Vagina (tissue), 2 donors: ENCODE data around the gene RNF213. TPM values are rescaled to one million over a fixed set of nuclear protein-coding genes. Genes with fewer than 3 reads are reported as not detected.

Experiments
- DNase-seq, 2 donors: peaks; one replicate each; pipeline ENCODE4 v3.0.0-alpha.2; 2017; ENCODE audit errors: extremely low spot score in 2 of 2
- H3K27ac ChIP-seq: fragments of 200-600 bp; sonication (generic); one replicate; pipeline ENCODE4 v1.5.1; 2019
- H3K27me3 ChIP-seq: fragments of 200-600 bp; sonication (generic); one replicate; pipeline ENCODE4 v1.5.1; 2019
- H3K36me3 ChIP-seq, 2 donors: fragments of 200-600 bp; sonication (generic); one replicate each; pipeline ENCODE4 v1.5.1; 2017 to 2019
- H3K4me1 ChIP-seq: fragments of 200-600 bp; sonication (generic); one replicate; pipeline ENCODE4 v1.5.1; 2019
- H3K4me3 ChIP-seq, 2 donors: fragments of 200-600 bp; sonication (generic); 1 replicate in 1 of 2; 2 replicates in 1 of 2; pipeline ENCODE4 v1.5.1; 2016 to 2019
- H3K9me3 ChIP-seq: fragments of 200-600 bp; sonication (generic); one replicate; pipeline ENCODE4 v1.5.1; 2019
- POLR2A ChIP-seq, 2 donors: fragments of 450-650 bp; IDR thresholded peaks; one replicate each; pipeline ENCODE4 v1.6.1; 2017; ENCODE audit warnings: antibody characterized with exemption in 2 of 2, mild to moderate bottlenecking in 2 of 2, moderate library complexity in 2 of 2
- POLR2AphosphoS5 ChIP-seq, 2 donors: sonication (generic); formaldehyde crosslinking; IDR thresholded peaks; one replicate each; pipeline ENCODE4 v1.9.0; 2017; ENCODE audit warnings: antibody characterized with exemption in 2 of 2, mild to moderate bottlenecking in 2 of 2, low read depth in 1 of 2; ENCODE audit not compliant: insufficient read depth in 1 of 2
- intact Hi-C: fragments of 100-400 bp; cut with DNase I; formaldehyde crosslinking; loops from one replicate; pipeline ENCODE4 v1.15.1; 2023
- total RNA-seq: library from RNA; depleted of rRNA; stranded (reverse); fragments of >200 nt; gene quantifications from one replicate; pipeline ENCODE4 v1.2.3, GENCODE V29; 2016
- TF ChIP-seq, protein P1 (sequence below), 3 experiments: fragments of 450-650 bp in 2 of 3; fragments of 200-600 bp in 1 of 3; sonication (generic) in 1 of 3; IDR thresholded peaks; one replicate each; pipeline ENCODE4 v1.5.1; 2017 to 2019; ENCODE audit warnings: antibody characterized with exemption in 3 of 3, mild to moderate bottlenecking in 2 of 3, moderate library complexity in 2 of 3

Gene RNF213
- total RNA-seq, 1 donor from 2014 or later = 144 TPM

- no peak for TF ChIP-seq POLR2AphosphoS5 (IDR thresholded peaks at IDR 0.05; ENCODE audit: insufficient read depth in 1 of 2, low read depth in 1 of 2)
- TF ChIP-seq POLR2A (IDR thresholded peaks at IDR 0.05) = no peak
- TF ChIP-seq, protein P1, sequence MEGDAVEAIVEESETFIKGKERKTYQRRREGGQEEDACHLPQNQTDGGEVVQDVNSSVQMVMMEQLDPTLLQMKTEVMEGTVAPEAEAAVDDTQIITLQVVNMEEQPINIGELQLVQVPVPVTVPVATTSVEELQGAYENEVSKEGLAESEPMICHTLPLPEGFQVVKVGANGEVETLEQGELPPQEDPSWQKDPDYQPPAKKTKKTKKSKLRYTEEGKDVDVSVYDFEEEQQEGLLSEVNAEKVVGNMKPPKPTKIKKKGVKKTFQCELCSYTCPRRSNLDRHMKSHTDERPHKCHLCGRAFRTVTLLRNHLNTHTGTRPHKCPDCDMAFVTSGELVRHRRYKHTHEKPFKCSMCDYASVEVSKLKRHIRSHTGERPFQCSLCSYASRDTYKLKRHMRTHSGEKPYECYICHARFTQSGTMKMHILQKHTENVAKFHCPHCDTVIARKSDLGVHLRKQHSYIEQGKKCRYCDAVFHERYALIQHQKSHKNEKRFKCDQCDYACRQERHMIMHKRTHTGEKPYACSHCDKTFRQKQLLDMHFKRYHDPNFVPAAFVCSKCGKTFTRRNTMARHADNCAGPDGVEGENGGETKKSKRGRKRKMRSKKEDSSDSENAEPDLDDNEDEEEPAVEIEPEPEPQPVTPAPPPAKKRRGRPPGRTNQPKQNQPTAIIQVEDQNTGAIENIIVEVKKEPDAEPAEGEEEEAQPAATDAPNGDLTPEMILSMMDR (IDR thresholded peaks at IDR 0.05) = no peak
- H3K9me3 ChIP-seq = no peaks in the 10 kb centered on the region
- no peak overlapping the region for H3K4me3 ChIP-seq
- intact Hi-C loops = loop anchor here (10.0 kb wide), 1 partner anchor 124 kb away; the partner anchor contains the start of gene EIF4A3
- no peak for DNase-seq
- H3K27me3 ChIP-seq = no peaks in the 10 kb centered on the region
- H3K36me3 ChIP-seq = peaks cover 0 to 12% of the 10 kb centered on the region in 2 donors
- peaks cover 18% of the 10 kb centered on the region for H3K4me1 ChIP-seq
- no peak overlapping the region for H3K27ac ChIP-seq
These were observed 7.8 kb downstream of the RNF213 start for GRCh38 chr17:80268427-80268826.

DNA sequence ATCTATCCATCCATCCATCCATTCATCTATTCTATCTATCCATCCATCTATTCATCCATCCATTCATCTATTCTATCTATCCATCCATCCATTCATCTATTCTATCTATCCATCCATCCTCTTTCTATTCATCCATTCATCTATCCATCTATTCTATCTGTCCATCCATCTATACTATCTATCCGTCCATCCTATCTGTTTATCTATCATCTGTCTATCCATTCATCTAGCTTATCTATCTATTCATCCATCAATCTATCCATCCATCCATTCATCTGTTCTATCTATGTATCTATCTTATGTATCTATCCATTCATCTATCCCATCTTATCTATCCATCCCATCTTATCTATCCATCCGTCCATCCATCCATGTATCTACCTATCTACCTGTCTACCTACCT is 8.8 kb downstream of the RNF213 start:
- H3K4me1 ChIP-seq = peaks cover 14% of the 10 kb centered on the region
- no peaks in the 10 kb centered on the region for H3K27me3 ChIP-seq
- intact Hi-C loops = loop anchor here (10.0 kb wide), 1 partner anchor 125 kb away; the partner anchor contains the start of gene EIF4A3
- no peaks in the 10 kb centered on the region for H3K9me3 ChIP-seq
- TF ChIP-seq POLR2A (IDR thresholded peaks at IDR 0.05) (no peak), POLR2AphosphoS5 (IDR thresholded peaks at IDR 0.05; ENCODE audit: insufficient read depth in 1 of 2, low read depth in 1 of 2) (no peak)
- TF ChIP-seq, protein P1 (IDR thresholded peaks at IDR 0.05) = no peak
- no peak overlapping the region for H3K27ac ChIP-seq
- peaks cover 0 to 20% of the 10 kb centered on the region in 2 donors for H3K36me3 ChIP-seq
- H3K4me3 ChIP-seq = no peak overlapping the region
- DNase-seq = no peak

- intact Hi-C loops = no loop called here
- no peak for DNase-seq
- H3K36me3 ChIP-seq = peaks cover 0 to 20% of the 10 kb centered on the region in 2 donors
These were observed 9.5 kb downstream of the RNF213 start for GRCh38 chr17:80270104-80270503.

GRCh38 chr17:80270836-80271235 is 10.2 kb downstream of the RNF213 start:
- H3K9me3 ChIP-seq = no peaks in the 10 kb centered on the region
- no peaks in the 10 kb centered on the region for H3K27me3 ChIP-seq
- no peak overlapping the region for H3K4me3 ChIP-seq
- H3K27ac ChIP-seq = no peak overlapping the region
- TF ChIP-seq POLR2AphosphoS5 (IDR thresholded peaks at IDR 0.05; ENCODE audit: insufficient read depth in 1 of 2, low read depth in 1 of 2) = no peak
- TF ChIP-seq, protein P1 (IDR thresholded peaks at IDR 0.05) = no peak
- no peak for TF ChIP-seq POLR2A (IDR thresholded peaks at IDR 0.05)
- intact Hi-C loops = no loop called here
- H3K4me1 ChIP-seq = peaks cover 6% of the 10 kb centered on the region
- no peak for DNase-seq
- peaks cover 0 to 20% of the 10 kb centered on the region in 2 donors for H3K36me3 ChIP-seq

More at GRCh38 chr17:80270104-80270503, 9.5 kb downstream of the RNF213 start:
- Histone ChIP-seq H3K9me3 (no peaks in the 10 kb centered on the region), H3K4me3 (no peak overlapping the region), H3K4me1 (peaks cover 9% of the 10 kb centered on the region), H3K27me3 (no peaks in the 10 kb centered on the region), H3K27ac (no peak overlapping the region)
- no peak for TF ChIP-seq POLR2A (IDR thresholded peaks at IDR 0.05)
- TF ChIP-seq, protein P1 (IDR thresholded peaks at IDR 0.05) = no peak
- no peak for TF ChIP-seq POLR2AphosphoS5 (IDR thresholded peaks at IDR 0.05; ENCODE audit: insufficient read depth in 1 of 2, low read depth in 1 of 2)

DNA sequence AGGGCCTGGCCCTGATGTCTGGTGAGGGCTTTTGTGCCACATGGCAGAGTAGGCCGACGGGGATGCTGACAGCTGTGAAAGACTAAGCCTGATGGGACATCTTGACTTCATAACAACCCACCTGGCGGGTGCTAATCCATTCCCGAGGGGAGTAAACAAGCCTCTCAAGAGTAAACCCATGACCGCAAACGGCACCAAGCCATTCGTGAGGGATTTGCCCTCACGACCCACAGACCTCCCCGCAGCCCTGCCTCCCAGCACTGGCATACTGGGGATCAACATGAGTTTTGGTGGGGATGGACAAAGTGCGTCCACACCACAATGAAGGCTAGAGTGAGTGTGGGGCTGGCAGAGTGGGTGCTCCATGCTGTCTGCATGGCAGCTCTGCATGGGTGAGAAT is 11.7 kb downstream of the RNF213 start:
- Histone ChIP-seq H3K36me3 (peaks cover 0 to 20% of the 10 kb centered on the region in 2 donors), H3K9me3 (no peaks in the 10 kb centered on the region), H3K27me3 (no peaks in the 10 kb centered on the region), H3K27ac (no peak overlapping the region), H3K4me1 (peaks cover 6% of the 10 kb centered on the region), H3K4me3 (no peak overlapping the region)
- TF ChIP-seq POLR2AphosphoS5 (IDR thresholded peaks at IDR 0.05; ENCODE audit: insufficient read depth in 1 of 2, low read depth in 1 of 2) (no peak), POLR2A (IDR thresholded peaks at IDR 0.05) (no peak)
- TF ChIP-seq, protein P1 (IDR thresholded peaks at IDR 0.05) = no peak
- no peak for DNase-seq
- intact Hi-C loops = no loop called here
